PC-3 (cell line): Measurements from ENCODE around the gene E2F7.

Experiments
- EZH2phosphoT487 ChIP-seq: fragments of 300-600 bp; sonication (generic); IDR thresholded peaks from 2 replicates; pipeline ENCODE4 v1.6.1; 2018; ENCODE audit warnings: mild to moderate bottlenecking, antibody characterized with exemption, low read length, borderline replicate concordance
- TF ChIP-seq, protein P1 (sequence below): fragments of 300-600 bp; sonication (generic); conservative IDR thresholded peaks from 2 replicates; pipeline ENCODE4 v1.5.1; 2017; ENCODE audit warnings: antibody characterized with exemption, low read depth, mild to moderate bottlenecking, low read length

DNA sequence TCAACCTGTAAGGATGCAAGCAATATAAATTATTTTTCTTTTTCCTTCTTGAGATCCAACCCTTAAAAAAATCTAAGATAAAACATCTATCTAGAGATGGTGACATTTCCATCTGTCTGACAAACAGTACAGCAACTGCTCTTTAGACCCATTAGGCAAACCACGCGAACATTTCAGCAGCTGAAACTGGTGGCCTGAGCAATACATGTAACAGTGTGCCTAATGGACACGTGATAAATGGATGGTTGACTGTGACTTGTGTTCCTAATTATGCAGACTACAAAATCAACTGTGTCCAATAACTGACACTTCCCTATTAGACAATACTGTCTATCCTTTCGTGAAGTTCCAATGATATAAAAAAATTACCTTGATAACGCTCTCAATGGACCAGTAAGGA is 18.9 kb downstream of the E2F7 start:
- no peak for TF ChIP-seq EZH2phosphoT487
- TF ChIP-seq, protein P1, sequence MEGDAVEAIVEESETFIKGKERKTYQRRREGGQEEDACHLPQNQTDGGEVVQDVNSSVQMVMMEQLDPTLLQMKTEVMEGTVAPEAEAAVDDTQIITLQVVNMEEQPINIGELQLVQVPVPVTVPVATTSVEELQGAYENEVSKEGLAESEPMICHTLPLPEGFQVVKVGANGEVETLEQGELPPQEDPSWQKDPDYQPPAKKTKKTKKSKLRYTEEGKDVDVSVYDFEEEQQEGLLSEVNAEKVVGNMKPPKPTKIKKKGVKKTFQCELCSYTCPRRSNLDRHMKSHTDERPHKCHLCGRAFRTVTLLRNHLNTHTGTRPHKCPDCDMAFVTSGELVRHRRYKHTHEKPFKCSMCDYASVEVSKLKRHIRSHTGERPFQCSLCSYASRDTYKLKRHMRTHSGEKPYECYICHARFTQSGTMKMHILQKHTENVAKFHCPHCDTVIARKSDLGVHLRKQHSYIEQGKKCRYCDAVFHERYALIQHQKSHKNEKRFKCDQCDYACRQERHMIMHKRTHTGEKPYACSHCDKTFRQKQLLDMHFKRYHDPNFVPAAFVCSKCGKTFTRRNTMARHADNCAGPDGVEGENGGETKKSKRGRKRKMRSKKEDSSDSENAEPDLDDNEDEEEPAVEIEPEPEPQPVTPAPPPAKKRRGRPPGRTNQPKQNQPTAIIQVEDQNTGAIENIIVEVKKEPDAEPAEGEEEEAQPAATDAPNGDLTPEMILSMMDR = no peak
